ENCODE measurements around the gene SUMO3.
"Not testable (repeated sequence)": the region's sequence is repeated elsewhere in the genome, so short reads cannot be mapped to it uniquely, and the experiment has no call there.

The SUMO3 gene

GRCh38 chr21:44837537-44837936, 19.7 kb upstream of the SUMO3 start:
- Histone ChIP-seq H3K36me3 (ENCODE audit: control insufficient read depth in 1 of 2, insufficient read depth in 2 of 2, low read length in 2 of 2) (no peaks in the 10 kb centered on the region), H3K27ac (ENCODE audit: low read depth, low read length) (no peak overlapping the region), H3K9me3 (ENCODE audit: control insufficient read depth in 1 of 2, low read length in 2 of 2) (no peaks in the 10 kb centered on the region), H3K4me3 (ENCODE audit: low read depth in 1 of 2, low read length in 2 of 2) (no peak overlapping the region), H3K27me3 (ENCODE audit: control insufficient read depth in 1 of 2, insufficient read depth in 2 of 2, low read length in 2 of 2) (peaks cover 3 to 4% of the 10 kb centered on the region in 2 donors), H3K4me1 (ENCODE audit: control insufficient read depth in 1 of 2, insufficient read depth in 2 of 2, low read length in 2 of 2) (peaks cover 6 to 11% of the 10 kb centered on the region in 2 donors), H3K9ac (ENCODE audit: low read depth in 1 of 2, low read length in 2 of 2) (no peak overlapping the region)

GRCh38 chr21:44836666-44837471, 19.0 kb upstream of the SUMO3 start:
- H3K9ac ChIP-seq (ENCODE audit: low read depth in 1 of 2, low read length in 2 of 2) = no peak overlapping the region
- H3K36me3 ChIP-seq (ENCODE audit: control insufficient read depth in 1 of 2, insufficient read depth in 2 of 2, low read length in 2 of 2) = no peaks in the 10 kb centered on the region
- H3K4me1 ChIP-seq (ENCODE audit: control insufficient read depth in 1 of 2, insufficient read depth in 2 of 2, low read length in 2 of 2) = peaks cover 6 to 11% of the 10 kb centered on the region in 2 donors
- H3K27ac ChIP-seq (ENCODE audit: low read depth, low read length) = no peak overlapping the region
- peaks cover 3 to 4% of the 10 kb centered on the region in 2 donors for H3K27me3 ChIP-seq (ENCODE audit: control insufficient read depth in 1 of 2, insufficient read depth in 2 of 2, low read length in 2 of 2)
- H3K4me3 ChIP-seq (ENCODE audit: low read depth in 1 of 2, low read length in 2 of 2) = no peak overlapping the region
- no peaks in the 10 kb centered on the region for H3K9me3 ChIP-seq (ENCODE audit: control insufficient read depth in 1 of 2, low read length in 2 of 2)

GRCh38 chr21:44836349-44836665, 18.4 kb upstream of the SUMO3 start:
- Histone ChIP-seq H3K9ac (ENCODE audit: low read depth in 1 of 2, low read length in 2 of 2) (no peak overlapping the region), H3K4me1 (ENCODE audit: control insufficient read depth in 1 of 2, insufficient read depth in 2 of 2, low read length in 2 of 2) (peaks cover 6 to 11% of the 10 kb centered on the region in 2 donors), H3K36me3 (ENCODE audit: control insufficient read depth in 1 of 2, insufficient read depth in 2 of 2, low read length in 2 of 2) (no peaks in the 10 kb centered on the region), H3K4me3 (ENCODE audit: low read depth in 1 of 2, low read length in 2 of 2) (no peak overlapping the region), H3K9me3 (ENCODE audit: control insufficient read depth in 1 of 2, low read length in 2 of 2) (no peaks in the 10 kb centered on the region), H3K27me3 (ENCODE audit: control insufficient read depth in 1 of 2, insufficient read depth in 2 of 2, low read length in 2 of 2) (peaks cover 3 to 4% of the 10 kb centered on the region in 2 donors), H3K27ac (ENCODE audit: low read depth, low read length) (no peak overlapping the region)

DNA sequence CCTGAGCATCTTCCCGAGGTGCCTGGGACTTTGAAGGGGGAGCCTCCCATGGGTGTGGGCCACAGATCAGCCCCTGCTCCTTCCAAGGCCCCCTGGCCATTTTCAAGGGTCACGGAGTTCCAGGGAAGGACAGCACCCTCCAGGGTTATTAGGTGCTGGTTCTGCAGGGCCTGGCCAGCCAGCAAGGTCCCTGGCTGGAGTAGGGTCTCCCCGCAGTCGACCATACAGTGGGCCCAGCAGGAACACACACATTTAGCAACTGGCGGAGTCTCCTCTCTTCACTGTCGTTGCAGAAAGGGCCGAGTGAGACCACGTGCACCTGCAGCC, 17.7 kb upstream of the SUMO3 start:
- Histone ChIP-seq H3K9ac (ENCODE audit: low read depth in 1 of 2, low read length in 2 of 2) (no peak overlapping the region), H3K4me1 (ENCODE audit: control insufficient read depth in 1 of 2, insufficient read depth in 2 of 2, low read length in 2 of 2) (peaks cover 6 to 11% of the 10 kb centered on the region in 2 donors), H3K27ac (ENCODE audit: low read depth, low read length) (no peak overlapping the region), H3K27me3 (ENCODE audit: control insufficient read depth in 1 of 2, insufficient read depth in 2 of 2, low read length in 2 of 2) (peaks cover 0 to 3% of the 10 kb centered on the region in 2 donors), H3K9me3 (ENCODE audit: control insufficient read depth in 1 of 2, low read length in 2 of 2) (no peaks in the 10 kb centered on the region), H3K36me3 (ENCODE audit: control insufficient read depth in 1 of 2, insufficient read depth in 2 of 2, low read length in 2 of 2) (no peaks in the 10 kb centered on the region), H3K4me3 (ENCODE audit: low read depth in 1 of 2, low read length in 2 of 2) (no peak overlapping the region)

- no peaks in the 10 kb centered on the region for H3K36me3 ChIP-seq (ENCODE audit: control insufficient read depth in 1 of 2, insufficient read depth in 2 of 2, low read length in 2 of 2)
- no peak overlapping the region for H3K27ac ChIP-seq (ENCODE audit: low read depth, low read length)
Measured at GRCh38 chr21:44834951-44835646, 17.2 kb upstream of the SUMO3 start.

GRCh38 chr21:44834231-44834950, 16.5 kb upstream of the SUMO3 start:
- no peaks in the 10 kb centered on the region for H3K9me3 ChIP-seq (ENCODE audit: control insufficient read depth in 1 of 2, low read length in 2 of 2)
- peaks cover 6 to 11% of the 10 kb centered on the region in 2 donors for H3K4me1 ChIP-seq (ENCODE audit: control insufficient read depth in 1 of 2, insufficient read depth in 2 of 2, low read length in 2 of 2)
- H3K4me3 ChIP-seq (ENCODE audit: low read depth in 1 of 2, low read length in 2 of 2) = no peak overlapping the region
- H3K9ac ChIP-seq (ENCODE audit: low read depth in 1 of 2, low read length in 2 of 2) = no peak overlapping the region
- H3K27me3 ChIP-seq (ENCODE audit: control insufficient read depth in 1 of 2, insufficient read depth in 2 of 2, low read length in 2 of 2) = peaks cover 0 to 3% of the 10 kb centered on the region in 2 donors
- H3K27ac ChIP-seq (ENCODE audit: low read depth, low read length) = no peak overlapping the region
- no peaks in the 10 kb centered on the region for H3K36me3 ChIP-seq (ENCODE audit: control insufficient read depth in 1 of 2, insufficient read depth in 2 of 2, low read length in 2 of 2)

More at GRCh38 chr21:44834951-44835646, 17.2 kb upstream of the SUMO3 start:
- no peak overlapping the region for H3K9ac ChIP-seq (ENCODE audit: low read depth in 1 of 2, low read length in 2 of 2)
- peaks cover 6 to 11% of the 10 kb centered on the region in 2 donors for H3K4me1 ChIP-seq (ENCODE audit: control insufficient read depth in 1 of 2, insufficient read depth in 2 of 2, low read length in 2 of 2)
- no peak overlapping the region for H3K4me3 ChIP-seq (ENCODE audit: low read depth in 1 of 2, low read length in 2 of 2)
- no peaks in the 10 kb centered on the region for H3K9me3 ChIP-seq (ENCODE audit: control insufficient read depth in 1 of 2, low read length in 2 of 2)
- peaks cover 0 to 3% of the 10 kb centered on the region in 2 donors for H3K27me3 ChIP-seq (ENCODE audit: control insufficient read depth in 1 of 2, insufficient read depth in 2 of 2, low read length in 2 of 2)

- Histone ChIP-seq H3K27ac (ENCODE audit: low read depth, low read length) (no peak overlapping the region), H3K4me1 (ENCODE audit: control insufficient read depth in 1 of 2, insufficient read depth in 2 of 2, low read length in 2 of 2) (peaks cover 6 to 11% of the 10 kb centered on the region in 2 donors), H3K9ac (ENCODE audit: low read depth in 1 of 2, low read length in 2 of 2) (no peak overlapping the region), H3K27me3 (ENCODE audit: control insufficient read depth in 1 of 2, insufficient read depth in 2 of 2, low read length in 2 of 2) (peaks cover 0 to 3% of the 10 kb centered on the region in 2 donors), H3K9me3 (ENCODE audit: control insufficient read depth in 1 of 2, low read length in 2 of 2) (peaks cover 0 to 2% of the 10 kb centered on the region in 2 donors), H3K36me3 (ENCODE audit: control insufficient read depth in 1 of 2, insufficient read depth in 2 of 2, low read length in 2 of 2) (no peaks in the 10 kb centered on the region), H3K4me3 (ENCODE audit: low read depth in 1 of 2, low read length in 2 of 2) (no peak overlapping the region)
Measured at GRCh38 chr21:44833663-44834062, 15.8 kb upstream of the SUMO3 start.

- not testable (repeated sequence) for H3K27me3 ChIP-seq (ENCODE audit: control insufficient read depth in 1 of 2, insufficient read depth in 2 of 2, low read length in 2 of 2); H3K27ac ChIP-seq (ENCODE audit: low read depth, low read length); H3K9ac ChIP-seq (ENCODE audit: low read depth in 1 of 2, low read length in 2 of 2); H3K9me3 ChIP-seq (ENCODE audit: control insufficient read depth in 1 of 2, low read length in 2 of 2); H3K36me3 ChIP-seq (ENCODE audit: control insufficient read depth in 1 of 2, insufficient read depth in 2 of 2, low read length in 2 of 2); H3K4me3 ChIP-seq (ENCODE audit: low read depth in 1 of 2, low read length in 2 of 2)
- H3K4me1 ChIP-seq (ENCODE audit: control insufficient read depth in 1 of 2, insufficient read depth in 2 of 2, low read length in 2 of 2) = peaks cover 6 to 11% of the 10 kb centered on the region in 2 donors
Measured at GRCh38 chr21:44832516-44833255, 14.8 kb upstream of the SUMO3 start.

GRCh38 chr21:44831227-44831860, 13.5 kb upstream of the SUMO3 start:
- Histone ChIP-seq H3K36me3 (ENCODE audit: control insufficient read depth in 1 of 2, insufficient read depth in 2 of 2, low read length in 2 of 2) (no peaks in the 10 kb centered on the region), H3K9ac (ENCODE audit: low read depth in 1 of 2, low read length in 2 of 2) (no peak overlapping the region), H3K4me3 (ENCODE audit: low read depth in 1 of 2, low read length in 2 of 2) (no peak overlapping the region), H3K27ac (ENCODE audit: low read depth, low read length) (no peak overlapping the region), H3K9me3 (ENCODE audit: control insufficient read depth in 1 of 2, low read length in 2 of 2) (peaks cover 8 to 9% of the 10 kb centered on the region in 2 donors), H3K4me1 (ENCODE audit: control insufficient read depth in 1 of 2, insufficient read depth in 2 of 2, low read length in 2 of 2) (peaks cover under 1 to 6% of the 10 kb centered on the region in 2 donors), H3K27me3 (ENCODE audit: control insufficient read depth in 1 of 2, insufficient read depth in 2 of 2, low read length in 2 of 2) (no peaks in the 10 kb centered on the region)

Data from duodenal mucosa (tissue), 2 donors.